Endothelial cell of umbilical vein (primary cell): ENCODE measurements around the gene MLC1. TPM values are rescaled to one million over a fixed set of nuclear protein-coding genes. Genes with fewer than 3 reads are reported as not detected.

Experiments used
- BruUV-seq: library from RNA; stranded (reverse); fragments of 400-500 nt; replicated peaks from 2 replicates; lab custom pipeline; 2021; lab: Mats Ljungman, UMichigan
- CTCF ChIA-PET: fragments of 300-600, 350-600 bp; sonication (Branson Sonifier 250); formaldehyde crosslinking; loops from one replicate; lab custom pipeline; 2021; ENCODE audit warnings: antibody characterized with exemption, inconsistent platforms; lab: Charles Lee
- POLR2A ChIA-PET: fragments of 300-600, 350-600 bp; sonication (Branson Sonifier 250); formaldehyde crosslinking; loops from one replicate; lab custom pipeline; 2021; ENCODE audit warnings: antibody characterized with exemption, inconsistent platforms; lab: Charles Lee
- DNase-seq: peaks from one replicate; pipeline ENCODE4 v3.0.0-alpha.2; 2011; ENCODE audit warnings: low read depth, low spot score
- FAIRE-seq: peaks from 2 replicates; lab custom pipeline; 2011; peaks lifted over from hg19 to GRCh38; lab: Jason Lieb, UNC
- H2AFZ ChIP-seq: 2 replicates; pipeline ENCODE4 v1.6.0; 2012; ENCODE audit warnings: low read depth, low read length, control low read depth, inconsistent platforms
- H3K27ac ChIP-seq: 2 replicates; pipeline ENCODE4 v1.5.1; 2011; ENCODE audit warnings: low read depth, mild to moderate bottlenecking, control low read depth, low read length, moderate library complexity; ENCODE audit not compliant: insufficient read depth
- H3K27me3 ChIP-seq, 2 experiments: 2 replicates each; pipeline versions ENCODE4 v1.6.0 to v1.6.1; 2011; ENCODE audit warnings: low read length in 2 of 2, mixed read lengths in 1 of 2; ENCODE audit not compliant: control insufficient read depth in 2 of 2, insufficient read depth in 2 of 2
- H3K36me3 ChIP-seq, 2 experiments: 2 replicates in 1 of 2; 3 replicates in 1 of 2; pipeline ENCODE4 v1.5.1; 2011; ENCODE audit warnings: low read length in 2 of 2, mild to moderate bottlenecking in 1 of 2, moderate library complexity in 1 of 2; ENCODE audit not compliant: control insufficient read depth in 2 of 2, insufficient read depth in 2 of 2; ENCODE audit errors: extremely low read depth in 1 of 2
- H3K4me1 ChIP-seq: 3 replicates; pipeline ENCODE4 v1.5.1; 2011; ENCODE audit warnings: mild to moderate bottlenecking, low read length; ENCODE audit not compliant: control insufficient read depth, insufficient read depth; ENCODE audit errors: extremely low read depth
- H3K4me2 ChIP-seq: 2 replicates; pipeline ENCODE4 v1.6.1; 2011; ENCODE audit warnings: low read length, control low read depth, mixed read lengths; ENCODE audit not compliant: insufficient read depth
- H3K4me3 ChIP-seq, 3 experiments: fragments of 200-600 bp in 1 of 3; sonication (generic), shearing (Covaris generic) in 1 of 3; replicated peaks in 1 of 3; 2 replicates each; pipeline ENCODE4 v1.5.1; 2011 to 2016; ENCODE audit warnings: control low read depth in 3 of 3, low read length in 3 of 3, mild to moderate bottlenecking in 2 of 3, inconsistent platforms in 1 of 3, low read depth in 1 of 3, moderate library complexity in 1 of 3; ENCODE audit not compliant: insufficient read depth in 1 of 3
- H3K79me2 ChIP-seq: 2 replicates; pipeline ENCODE4 v1.6.0; 2012; ENCODE audit warnings: low read length, inconsistent platforms; ENCODE audit not compliant: control insufficient read depth, insufficient read depth
- H3K9ac ChIP-seq: replicated peaks from 2 replicates; pipeline ENCODE3; 2011; ENCODE audit warnings: low read length, control low read depth; ENCODE audit not compliant: insufficient read depth; ENCODE audit errors: extremely low read depth
- H3K9me1 ChIP-seq: replicated peaks from 3 replicates; pipeline ENCODE4 v1.6.0; 2011; ENCODE audit warnings: mild to moderate bottlenecking, low read length; ENCODE audit not compliant: control insufficient read depth, insufficient read depth; ENCODE audit errors: extremely low read depth
- H3K9me3 ChIP-seq: replicated peaks from 2 replicates; pipeline ENCODE4 v1.5.1; 2012; ENCODE audit warnings: low read length, inconsistent platforms; ENCODE audit not compliant: control insufficient read depth, insufficient read depth
- H4K20me1 ChIP-seq: replicated peaks from 2 replicates; pipeline ENCODE3; 2011; ENCODE audit warnings: mild to moderate bottlenecking, low read length; ENCODE audit not compliant: control insufficient read depth, insufficient read depth; ENCODE audit errors: extremely low read depth
- EZH2 ChIP-seq: IDR thresholded peaks from 2 replicates; pipeline ENCODE4 v1.6.1; 2012; ENCODE audit warnings: borderline replicate concordance, low read depth, mild to moderate bottlenecking, moderate library complexity, low read length, inconsistent platforms; ENCODE audit not compliant: severe bottlenecking
- FOS ChIP-seq: IDR thresholded peaks from 2 replicates; pipeline ENCODE4 v1.6.1; 2011; ENCODE audit warnings: mild to moderate bottlenecking, low read length, moderate library complexity, borderline replicate concordance; ENCODE audit not compliant: insufficient read depth
- GATA2 ChIP-seq: IDR thresholded peaks from 2 replicates; pipeline ENCODE4 v1.7.0; 2011; ENCODE audit warnings: low read depth, mild to moderate bottlenecking, moderate library complexity, mixed read lengths, low read length; ENCODE audit not compliant: insufficient read length, insufficient read depth
- JUN ChIP-seq: IDR thresholded peaks from 2 replicates; pipeline ENCODE4 v1.6.1; 2011; ENCODE audit warnings: borderline replicate concordance, low read depth; ENCODE audit not compliant: insufficient read length, insufficient read depth
- MYC ChIP-seq: IDR thresholded peaks from one replicate; pipeline ENCODE4 v1.6.1; 2011; ENCODE audit warnings: mild to moderate bottlenecking, low read depth, low read length
- POLR2A ChIP-seq: IDR thresholded peaks from 2 replicates; pipeline ENCODE4 v1.6.1; 2012; ENCODE audit warnings: low read depth, mild to moderate bottlenecking, control low read depth, low read length
- POLR2AphosphoS5 ChIP-seq: IDR thresholded peaks from 2 replicates; pipeline ENCODE4 v1.6.1; 2012; ENCODE audit warnings: low read depth, mild to moderate bottlenecking, control low read depth, low read length, moderate library complexity; ENCODE audit not compliant: insufficient read depth
- dilution Hi-C: fragments of 300-500 bp; cut with MboI; formaldehyde crosslinking; loops from one replicate; pipeline ENCODE4 v1.15.0; 2019; ENCODE audit warnings: low sequenced_read_pairs; ENCODE audit not compliant: extremely low pct_ligation_motif_present
- intact Hi-C: fragments of 100-400 bp; cut with micrococcal nuclease; formaldehyde crosslinking; loops from one replicate; pipeline ENCODE4 v1.10.0; 2022
- polyA plus RNA-seq, 4 experiments: library from polyadenylated mRNA; depleted of rRNA in 3 of 4; stranded (reverse) in 3 of 4; unstranded in 1 of 4; fragments of >200 nt; gene quantifications; 2 replicates each; pipeline versions ENCODE4 v1.2.1 to v1.2.3, GENCODE V29; 2011 to 2012; ENCODE audit warnings: missing spikeins in 1 of 4
- total RNA-seq: library from RNA; stranded (reverse); gene quantifications from 2 replicates; pipeline ENCODE4 v1.2.3, GENCODE V29; 2021
- TF ChIP-seq, protein P1 (sequence below): IDR thresholded peaks from 2 replicates; pipeline ENCODE4 v1.6.1; 2011; ENCODE audit not compliant: insufficient read depth, insufficient read length
- TF ChIP-seq, protein P2 (sequence below), 2 donors: IDR thresholded peaks; 1 replicate in 1 of 2; 2 replicates in 1 of 2; pipeline ENCODE4 v1.5.1; 2011; ENCODE audit warnings: low read length in 2 of 2, mild to moderate bottlenecking in 2 of 2, moderate library complexity in 2 of 2, control low read depth in 1 of 2, inconsistent platforms in 1 of 2, low read depth in 1 of 2; ENCODE audit not compliant: insufficient read depth in 1 of 2; ENCODE audit errors: extremely low read depth in 1 of 2

Gene MLC1
- total and polyA plus RNA-seq, 2 donors (not counting 3 experiments of a cell fraction or from before 2014, with no cell fraction given) = not detected

DNA sequence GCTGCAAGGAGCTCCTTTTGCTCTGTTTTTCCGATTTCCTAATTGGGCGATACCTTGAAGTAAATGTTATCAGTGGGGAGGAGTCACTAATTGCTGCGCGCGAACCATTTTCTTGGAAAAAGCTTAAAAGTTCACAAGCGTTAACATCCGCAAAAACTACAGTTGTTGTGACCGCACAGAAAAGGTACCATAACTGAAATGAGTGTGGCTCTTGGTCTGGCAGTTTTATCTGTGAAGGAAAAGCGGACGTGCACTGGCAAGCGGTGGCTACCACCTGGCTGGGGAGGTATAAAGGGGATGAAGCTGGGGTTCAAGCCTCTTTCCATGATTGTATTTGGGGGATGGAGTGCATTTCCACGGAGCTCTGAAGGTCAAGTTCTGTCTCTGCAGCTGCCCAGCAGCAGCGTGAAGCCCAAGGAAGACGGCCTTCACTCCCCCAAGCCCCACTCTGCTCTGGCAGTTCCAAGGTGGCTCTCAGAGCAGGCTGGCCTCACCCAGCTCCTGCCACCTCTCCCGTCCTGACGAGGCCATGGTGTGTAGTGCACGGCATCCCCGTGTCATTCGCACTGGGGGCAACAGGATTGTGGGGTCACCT, 32.0 kb upstream of the MLC1 start:
- Histone ChIP-seq H3K36me3 (peaks cover 3 to 9% of the 10 kb centered on the region in 2 experiments), H3K9me1 (no peaks in the 10 kb centered on the region), H3K27me3 (no peaks in the 10 kb centered on the region), H3K4me2 (peak overlapping the region; percentile 13), H3K9me3 (no peaks in the 10 kb centered on the region), H3K27ac (peak overlapping the region; percentile 90), H3K4me1 (peaks cover 71% of the 10 kb centered on the region), H2AFZ (no peak overlapping the region), H3K9ac (no peak overlapping the region), H3K79me2 (peaks cover 31% of the 10 kb centered on the region), H4K20me1 (no peaks in the 10 kb centered on the region), H3K4me3 (peak overlapping the region in 1 of 3 experiments; percentile 3)
- BruUV-seq = no TSS peak
- DNase-seq (no peak), FAIRE-seq (no peak)
- dilution Hi-C loops = no loop called here
- ChIA-PET CTCF (no interaction called here), POLR2A (interaction anchor here (0.7 kb wide), 1 partner anchor 9 kb away, joined by 5 read pairs; no protein-coding TSS in a partner anchor)
- no peak for TF ChIP-seq EZH2
- intact Hi-C loops = no loop called here

- dilution Hi-C loops (no loop called here), intact Hi-C loops (no loop called here)
- peaks cover 3 to 8% of the 10 kb centered on the region in 2 experiments for H3K36me3 ChIP-seq
- ChIA-PET POLR2A (interaction anchor here (0.5 kb wide), 1 partner anchor 28 kb away, joined by 4 read pairs; no protein-coding TSS in a partner anchor), CTCF (interaction anchor here (0.7 to 3.0 kb wide), 4 partner anchors 22 to 114 kb away, joined by 3 to 21 read pairs (median 5); no protein-coding TSS in a partner anchor)
- H4K20me1 ChIP-seq = no peaks in the 10 kb centered on the region
- TF ChIP-seq MYC (peak; percentile 78), FOS (no peak), GATA2 (no peak), JUN (no peak), POLR2A (peak; percentile 36), EZH2 (no peak), POLR2AphosphoS5 (peak; percentile 71)
- TF ChIP-seq, protein P1, sequence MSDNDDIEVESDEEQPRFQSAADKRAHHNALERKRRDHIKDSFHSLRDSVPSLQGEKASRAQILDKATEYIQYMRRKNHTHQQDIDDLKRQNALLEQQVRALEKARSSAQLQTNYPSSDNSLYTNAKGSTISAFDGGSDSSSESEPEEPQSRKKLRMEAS = peak; percentile 4
- TF ChIP-seq, protein P2, sequence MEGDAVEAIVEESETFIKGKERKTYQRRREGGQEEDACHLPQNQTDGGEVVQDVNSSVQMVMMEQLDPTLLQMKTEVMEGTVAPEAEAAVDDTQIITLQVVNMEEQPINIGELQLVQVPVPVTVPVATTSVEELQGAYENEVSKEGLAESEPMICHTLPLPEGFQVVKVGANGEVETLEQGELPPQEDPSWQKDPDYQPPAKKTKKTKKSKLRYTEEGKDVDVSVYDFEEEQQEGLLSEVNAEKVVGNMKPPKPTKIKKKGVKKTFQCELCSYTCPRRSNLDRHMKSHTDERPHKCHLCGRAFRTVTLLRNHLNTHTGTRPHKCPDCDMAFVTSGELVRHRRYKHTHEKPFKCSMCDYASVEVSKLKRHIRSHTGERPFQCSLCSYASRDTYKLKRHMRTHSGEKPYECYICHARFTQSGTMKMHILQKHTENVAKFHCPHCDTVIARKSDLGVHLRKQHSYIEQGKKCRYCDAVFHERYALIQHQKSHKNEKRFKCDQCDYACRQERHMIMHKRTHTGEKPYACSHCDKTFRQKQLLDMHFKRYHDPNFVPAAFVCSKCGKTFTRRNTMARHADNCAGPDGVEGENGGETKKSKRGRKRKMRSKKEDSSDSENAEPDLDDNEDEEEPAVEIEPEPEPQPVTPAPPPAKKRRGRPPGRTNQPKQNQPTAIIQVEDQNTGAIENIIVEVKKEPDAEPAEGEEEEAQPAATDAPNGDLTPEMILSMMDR (IDR thresholded peaks at IDR 0.05; ENCODE audit: extremely low read depth in 1 of 2, insufficient read depth in 1 of 2, low read depth in 1 of 2, low read length in 2 of 2) = no peak
- no peak overlapping the region for H2AFZ ChIP-seq
- no TSS peak for BruUV-seq
- H3K27ac ChIP-seq = peak overlapping the region; percentile 96
- FAIRE-seq (peak; percentile 93), DNase-seq (peak; percentile 87)
- H3K4me1 ChIP-seq = peaks cover 78% of the 10 kb centered on the region
- peak overlapping the region; percentile 98 for H3K9ac ChIP-seq
- peak overlapping the region; percentile 94 for H3K4me2 ChIP-seq
- H3K4me3 ChIP-seq = peak overlapping the region in 2 of 3 experiments; percentile 50 to 88
- H3K9me3 ChIP-seq = no peaks in the 10 kb centered on the region
- H3K9me1 ChIP-seq = no peaks in the 10 kb centered on the region
- H3K79me2 ChIP-seq = peaks cover 29% of the 10 kb centered on the region
- no peaks in the 10 kb centered on the region for H3K27me3 ChIP-seq
These were observed 30.5 kb upstream of the MLC1 start for GRCh38 chr22:50115693-50116092.
